Activated CD4-positive, CD25-positive, alpha-beta regulatory T cell treated with anti-CD3 and anti-CD28 coated beads, Interleukin-2, amount 50 U/mL, for 72 hours (primary cell): ENCODE results near the gene ASCL5.
A peak's percentile ranks its signal among the peaks of the same experiment; 100 is the strongest.

Source experiments
- DNase-seq: peaks from one replicate; pipeline ENCODE4 v3.0.0; 2021

Gene ASCL5

GRCh38 chr1:201134405-201134804 is 7.4 kb upstream of the ASCL5 start:
- no peak for DNase-seq

- no peak for DNase-seq
Measured at GRCh38 chr1:201131398-201131797, 4.4 kb upstream of the ASCL5 start.

- DNase-seq = no peak
Measured at GRCh38 chr1:201128962-201129361, 2.0 kb upstream of the ASCL5 start.

GRCh38 chr1:201128476-201128875 is 1.5 kb upstream of the ASCL5 start:
- DNase-seq = no peak

GRCh38 chr1:201127755-201128455 is 921 bp upstream of the ASCL5 start:
- DNase-seq = no peak

- no peak for DNase-seq
Measured at GRCh38 chr1:201126463-201126831, 537 bp downstream of the ASCL5 start.

GRCh38 chr1:201125800-201126199 is 1.2 kb downstream of the ASCL5 start:
- no peak for DNase-seq

- no peak for DNase-seq
Measured at GRCh38 chr1:201125019-201125418, 2.0 kb downstream of the ASCL5 start.

GRCh38 chr1:201123866-201124265 is 3.1 kb downstream of the ASCL5 start:
- DNase-seq = no peak

GRCh38 chr1:201122321-201122957 is 4.5 kb downstream of the ASCL5 start:
- DNase-seq = no peak

- DNase-seq = peak; percentile 45
Measured at GRCh38 chr1:201119206-201120197, 7.5 kb downstream of the ASCL5 start.

- DNase-seq = no peak
Measured at GRCh38 chr1:201116091-201116490, 10.9 kb downstream of the ASCL5 start.

GRCh38 chr1:201115390-201115937 is 11.5 kb downstream of the ASCL5 start:
- DNase-seq = no peak

- DNase-seq = peak; percentile 76
Measured at GRCh38 chr1:201114245-201115131, 12.5 kb downstream of the ASCL5 start.

GRCh38 chr1:201113451-201114244 is 13.3 kb downstream of the ASCL5 start:
- no peak for DNase-seq

- DNase-seq = no peak
Measured at GRCh38 chr1:201112926-201113325, 14.1 kb downstream of the ASCL5 start.

- no peak for DNase-seq
Measured at GRCh38 chr1:201112173-201112731, 14.7 kb downstream of the ASCL5 start, which contains the start of gene CACNA1S. Gene CACNA1S, minus strand, starts transcription at chr1:201112426. Its CDS starts 87 bp downstream, at chr1:201112339.

GRCh38 chr1:201111672-201112071 is 15.3 kb downstream of the ASCL5 start:
- no peak for DNase-seq

GRCh38 chr1:201111156-201111555 is 15.8 kb downstream of the ASCL5 start:
- no peak for DNase-seq

GRCh38 chr1:201110616-201111015 is 16.4 kb downstream of the ASCL5 start:
- no peak for DNase-seq

- no peak for DNase-seq
Measured at GRCh38 chr1:201110138-201110537, 16.8 kb downstream of the ASCL5 start.
